Erythroblast (primary cell): Measurements from ENCODE around the gene EPHB3.

ENCODE experiments used
- DNase-seq, 2 experiments: peaks; one replicate each; lab custom pipeline; 2025; lab: John Stamatoyannopoulos, UW
- GATA1 ChIP-seq: IDR thresholded peaks from 2 replicates; pipeline ENCODE4 v1.6.1; 2011; ENCODE audit warnings: low read depth, mild to moderate bottlenecking, control low read depth, low read length, moderate library complexity
- POLR2A ChIP-seq: IDR thresholded peaks from 2 replicates; pipeline ENCODE4 v1.6.1; 2011; ENCODE audit warnings: mild to moderate bottlenecking, low read length

The EPHB3 gene

GRCh38 chr3:184538666-184539431, 22.7 kb upstream of the EPHB3 start:
- no peak for DNase-seq
- TF ChIP-seq GATA1 (no peak), POLR2A (no peak)

DNA sequence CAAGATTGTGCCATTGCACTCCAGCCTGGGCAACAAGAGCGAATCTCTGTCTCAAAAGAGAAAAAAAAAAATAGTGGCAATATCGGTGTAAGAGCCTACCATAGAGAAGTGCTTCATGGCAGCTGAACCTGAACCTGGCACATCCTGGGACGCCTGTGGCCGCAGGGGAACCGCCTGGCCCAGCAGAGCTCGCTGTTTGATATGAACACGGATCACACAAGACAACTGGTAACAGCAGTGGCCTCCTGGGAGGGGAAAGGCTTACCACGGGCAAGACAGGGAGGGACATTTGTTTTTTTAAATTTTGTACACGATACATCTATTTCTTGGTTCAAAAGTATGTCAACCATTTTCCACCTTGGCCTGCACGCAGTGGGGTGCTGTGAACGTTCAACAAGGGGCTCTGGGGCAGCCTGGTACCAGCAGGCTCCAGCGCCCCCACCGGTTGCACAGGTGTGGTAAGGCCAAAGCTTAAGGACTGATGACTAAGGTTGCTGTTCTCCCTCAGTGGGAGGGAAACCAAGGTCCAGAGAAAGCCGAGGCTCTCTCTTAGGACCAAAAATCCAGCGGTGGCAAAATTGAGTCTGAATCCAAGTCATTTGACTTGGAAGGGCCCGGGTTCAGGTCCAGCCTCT, 21.7 kb upstream of the EPHB3 start:
- TF ChIP-seq GATA1 (no peak), POLR2A (no peak)
- no peak for DNase-seq

DNA sequence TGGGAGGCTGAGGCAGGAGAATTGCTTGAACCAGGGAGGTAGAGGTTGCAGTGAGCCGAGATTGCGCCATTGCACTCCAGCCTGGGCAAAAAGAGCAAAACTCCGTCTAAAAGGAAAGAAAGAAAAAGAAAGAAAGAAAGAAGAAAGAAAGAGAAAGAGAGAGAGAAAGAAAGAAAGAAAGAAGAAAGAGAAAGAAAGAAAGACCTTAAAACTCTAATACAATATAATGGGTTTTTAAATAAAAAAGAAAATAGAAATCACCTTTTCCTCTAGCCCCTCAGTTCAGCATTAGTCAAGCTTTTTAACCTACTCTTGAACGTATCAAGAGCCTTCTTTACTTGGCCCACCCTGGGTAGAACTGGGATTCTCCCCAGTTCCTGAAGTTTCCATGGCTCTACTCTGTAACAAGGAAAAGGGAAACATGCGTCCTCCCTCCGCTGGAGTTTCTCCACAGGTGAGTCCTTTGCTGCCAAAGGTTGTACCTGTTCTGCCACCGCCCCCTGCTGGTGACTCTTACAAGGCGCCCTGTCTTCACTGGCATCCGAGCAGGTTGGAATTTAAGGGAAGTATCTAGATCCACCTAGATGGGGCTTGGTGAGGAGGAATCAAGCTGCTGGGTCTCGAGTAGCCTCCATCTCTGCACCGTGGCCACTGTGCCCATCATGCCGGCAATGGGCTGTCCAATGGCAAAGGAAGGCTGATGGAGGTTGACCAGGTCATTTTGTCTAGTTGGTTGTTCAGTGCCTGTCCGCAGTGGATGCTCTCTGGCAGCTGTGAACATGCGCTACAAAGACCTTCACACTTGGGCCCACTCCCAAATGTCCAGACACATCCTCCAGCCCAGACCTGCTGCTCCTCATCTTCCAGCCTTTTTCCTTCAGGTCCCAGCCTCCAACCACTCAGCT, 20.6 kb upstream of the EPHB3 start:
- TF ChIP-seq POLR2A, result no peak
- no peak for TF ChIP-seq GATA1
- DNase-seq, result peak; percentile 42 to 73

- DNase-seq, result no peak
- no peak for TF ChIP-seq POLR2A
- no peak for TF ChIP-seq GATA1
Measured at GRCh38 chr3:184541886-184542562, 19.6 kb upstream of the EPHB3 start.

DNA sequence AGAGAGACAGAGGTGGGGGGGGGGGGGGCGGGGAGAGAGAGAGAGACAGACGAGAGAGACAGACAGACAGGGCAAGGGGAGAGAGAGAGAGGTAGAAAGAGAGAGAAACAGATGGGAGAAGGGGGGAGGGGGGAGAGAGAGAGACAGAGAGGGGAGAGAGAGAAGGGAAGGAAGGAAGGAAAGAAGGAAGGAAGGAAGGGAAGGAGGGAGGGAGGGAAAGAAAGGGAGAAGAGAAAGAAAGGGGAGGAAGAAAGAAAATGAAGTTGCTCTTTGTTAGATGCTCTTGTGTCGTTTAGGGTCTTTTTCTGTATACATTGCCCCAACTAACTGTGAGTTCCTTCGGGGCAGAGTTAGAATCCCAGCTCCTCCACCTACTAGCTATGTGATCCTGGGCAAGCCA, 19.0 kb upstream of the EPHB3 start:
- DNase-seq, result no peak
- no peak for TF ChIP-seq POLR2A
- no peak for TF ChIP-seq GATA1

DNA sequence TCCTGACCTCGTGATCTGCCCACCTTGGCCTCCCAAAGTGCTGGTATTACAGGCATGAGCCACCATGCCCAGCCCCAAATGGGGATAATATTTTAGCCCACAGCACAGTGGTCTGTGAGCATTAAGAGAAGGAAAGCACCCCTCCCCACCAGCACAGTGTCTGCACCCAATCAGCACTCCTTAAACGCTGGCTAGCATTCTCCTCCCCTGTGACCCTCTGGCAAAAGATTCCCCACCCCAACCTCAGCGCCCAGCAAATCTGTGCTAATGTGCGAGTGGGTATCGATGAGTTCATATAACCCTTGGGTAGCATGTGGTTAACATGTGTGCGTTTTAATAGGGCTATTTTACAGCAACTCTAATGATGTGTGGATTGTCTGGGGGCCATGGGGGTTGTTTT, 18.3 kb upstream of the EPHB3 start:
- no peak for TF ChIP-seq GATA1
- no peak for TF ChIP-seq POLR2A

GRCh38 chr3:184543843-184544512, 17.6 kb upstream of the EPHB3 start:
- TF ChIP-seq POLR2A (no peak), GATA1 (no peak)
- DNase-seq, result peak; percentile 80 to 87

More for the DNA sequence above, 18.3 kb upstream of the EPHB3 start:
- no peak for DNase-seq

DNA sequence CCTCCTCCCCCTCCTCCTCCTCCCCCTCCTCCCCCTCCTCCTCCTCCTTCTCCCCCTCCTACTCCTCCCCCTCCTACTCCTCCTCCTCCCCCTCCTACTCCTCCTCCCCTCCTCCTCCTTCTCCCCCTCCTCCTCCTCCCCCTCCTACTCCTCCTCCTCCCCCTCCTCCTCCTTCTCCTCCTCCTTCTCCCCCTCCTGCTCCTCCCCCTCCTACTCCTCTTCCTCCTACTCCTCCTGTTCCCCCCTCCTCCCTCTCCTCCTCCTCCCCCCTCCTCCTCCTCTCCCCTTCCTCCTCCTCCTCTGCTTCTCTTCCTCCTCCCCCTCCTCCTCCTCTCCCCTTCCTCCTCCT, 17.1 kb upstream of the EPHB3 start:
- DNase-seq, result no peak
- TF ChIP-seq POLR2A (no peak), GATA1 (no peak)

DNA sequence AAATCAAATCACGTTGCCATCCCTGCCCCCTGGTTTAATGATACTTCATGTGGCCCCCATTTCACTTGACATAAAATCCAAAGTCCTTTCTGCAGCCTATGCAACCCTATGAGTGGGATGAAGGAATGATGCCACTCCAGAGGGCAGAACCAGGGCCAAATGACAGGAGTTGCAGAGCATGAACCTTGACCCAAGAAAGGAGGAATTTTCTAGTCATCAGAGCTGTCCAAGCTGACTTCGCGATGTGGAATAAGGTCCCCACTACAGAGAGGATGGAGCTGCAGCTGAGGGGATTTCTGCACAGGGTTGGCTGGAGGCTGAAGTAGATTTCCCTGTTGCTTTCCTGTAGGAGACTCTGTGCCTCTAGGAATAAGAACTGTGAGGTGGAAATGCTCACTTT, 15.8 kb upstream of the EPHB3 start:
- TF ChIP-seq POLR2A (no peak), GATA1 (no peak)
- no peak for DNase-seq

DNA sequence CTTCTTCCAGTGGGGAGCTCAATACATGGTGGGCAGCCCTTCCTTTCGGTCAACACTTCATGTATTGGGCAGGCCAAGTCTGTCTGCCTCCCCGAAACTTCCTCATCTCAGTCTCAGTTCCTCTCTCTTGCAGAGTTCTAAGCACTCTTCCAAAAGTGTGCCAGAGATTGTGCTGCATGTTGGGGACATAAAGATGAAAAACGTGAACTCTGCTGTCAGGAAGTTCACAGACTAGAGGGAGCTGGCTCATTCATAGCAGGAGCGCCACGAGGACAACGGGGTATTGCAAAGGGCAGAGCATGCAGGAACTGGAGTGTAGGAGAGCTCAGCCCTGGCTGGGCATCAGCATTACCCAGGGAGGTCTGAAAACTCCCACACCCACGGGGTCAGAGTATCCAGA, 15.3 kb upstream of the EPHB3 start:
- TF ChIP-seq POLR2A, result no peak
- TF ChIP-seq GATA1, result no peak
- DNase-seq, result no peak

- TF ChIP-seq GATA1, result no peak
- TF ChIP-seq POLR2A, result no peak
- DNase-seq, result no peak
Measured at GRCh38 chr3:184549796-184550577, 11.6 kb upstream of the EPHB3 start.

GRCh38 chr3:184551103-184551502, 10.5 kb upstream of the EPHB3 start:
- no peak for DNase-seq
- TF ChIP-seq GATA1 (no peak), POLR2A (no peak)
